H1 (cell line): ENCODE results near the gene ASPDH. TPM values are rescaled to one million over a fixed set of nuclear protein-coding genes. Genes with fewer than 3 reads are reported as not detected.

Source experiments
- CTCF ChIP-seq, 3 experiments: IDR thresholded peaks; 1 replicate in 2 of 3; 2 replicates in 1 of 3; pipeline versions ENCODE4 v1.5.1 to v1.6.1; 2011; ENCODE audit warnings: low read length in 3 of 3, mild to moderate bottlenecking in 3 of 3, inconsistent platforms in 2 of 3, low read depth in 1 of 3, moderate library complexity in 1 of 3; ENCODE audit not compliant: insufficient read depth in 1 of 3; ENCODE audit errors: control extremely low read depth in 1 of 3
- SIX5 ChIP-seq: IDR thresholded peaks from 2 replicates; pipeline ENCODE4 v1.6.1; 2011; ENCODE audit warnings: mild to moderate bottlenecking, low read depth, low read length
- TEAD4 ChIP-seq: IDR thresholded peaks from 2 replicates; pipeline ENCODE4 v1.6.1; 2012; ENCODE audit warnings: low read depth, low read length, inconsistent platforms, mixed read lengths
- YY1 ChIP-seq: IDR thresholded peaks from 2 replicates; pipeline ENCODE4 v1.6.1; 2011; ENCODE audit warnings: low read depth, mild to moderate bottlenecking, low read length
- polyA plus RNA-seq, 7 experiments: library from polyadenylated mRNA; depleted of rRNA in 3 of 7; stranded (reverse) in 5 of 7; unstranded in 2 of 7; fragments of >200 nt in 5 of 7; fragments of 200-250 nt in 2 of 7; gene quantifications; 1 replicate in 5 of 7; 2 replicates in 1 of 7; 4 replicates in 1 of 7; pipeline versions ENCODE4 v1.2.1 to v1.2.3, GENCODE V29; 2011 to 2013; ENCODE audit warnings: missing spikeins in 2 of 7, mixed read lengths in 2 of 7
- total RNA-seq: library from RNA; stranded (reverse); fragmentation: NEBNext Ultra II Directional; extraction: Animal tissue kit (Norgen Biotek cat#: 25700); gene quantifications from 2 replicates; pipeline ENCODE4 v1.2.1, GENCODE V29; 2021

ASPDH gene
- total and polyA plus RNA-seq, 2 of the 8 experiments (the other 6 are each of a cell fraction or from before 2014, with no cell fraction given): not detected

- TF ChIP-seq CTCF (IDR thresholded peaks at IDR 0.05; ENCODE audit: control extremely low read depth in 1 of 3, insufficient read depth in 1 of 3, low read depth in 1 of 3, low read length in 3 of 3) (no peak), TEAD4 (no peak), YY1 (no peak), SIX5 (no peak)
Measured at GRCh38 chr19:50516964-50517703, 3.4 kb upstream of the ASPDH start (continued).
